Body of pancreas (tissue), 4 donors: ENCODE results near the gene C6orf15. TPM values are rescaled to one million over a fixed set of nuclear protein-coding genes. Genes with fewer than 3 reads are reported as not detected.

Experiments used
- ATAC-seq: fragments of 150-250 bp; one replicate; pipeline ENCODE4 v1.9.1; 2016
- DNase-seq, 4 donors: peaks; one replicate each; pipeline ENCODE4 v3.0.0-alpha.2; 2019
- H3K27ac ChIP-seq, 4 donors: fragments of 200-600 bp; sonication (generic); 1 replicate in 3 of 4; 2 replicates in 1 of 4; pipeline versions ENCODE4 v1.5.1 to v1.6.1; 2016 to 2019; ENCODE audit warnings: mild to moderate bottlenecking in 1 of 4, mixed read lengths in 1 of 4, moderate library complexity in 1 of 4
- H3K27me3 ChIP-seq, 2 donors: fragments of 200-600 bp; sonication (generic); one replicate each; pipeline ENCODE4 v1.6.0; 2016; ENCODE audit warnings: mild to moderate bottlenecking in 1 of 2
- H3K36me3 ChIP-seq, 2 donors: fragments of 200-600 bp; sonication (generic); replicated peaks in 1 of 2; 2 replicates each; pipeline ENCODE4 v1.5.1; 2016; ENCODE audit warnings: low read depth in 2 of 2; ENCODE audit not compliant: insufficient read depth in 1 of 2
- H3K4me1 ChIP-seq: fragments of 200-600 bp; sonication (generic); one replicate; pipeline ENCODE4 v1.6.0; 2016
- H3K4me3 ChIP-seq, 2 donors: fragments of 200-600 bp; sonication (generic); 1 replicate in 1 of 2; 2 replicates in 1 of 2; pipeline ENCODE4 v1.5.1; 2016 to 2019
- H3K9me3 ChIP-seq, 3 donors: fragments of 200-600 bp; sonication (generic); 1 replicate in 2 of 3; 2 replicates in 1 of 3; pipeline ENCODE4 v1.5.1; 2016
- POLR2A ChIP-seq, 3 donors: fragments of 450-650 bp; IDR thresholded peaks; one replicate each; pipeline ENCODE4 v1.6.1; 2016; ENCODE audit warnings: antibody characterized with exemption in 3 of 3, mild to moderate bottlenecking in 2 of 3
- WGBS, 2 donors: methylation state at CpG; one replicate each; pipeline ENCODE4 v1.1.5; 2017; 5-methylcytosine and 5-hydroxymethylcytosine counted together
- intact Hi-C: fragments of 100-400 bp; cut with DNase I; formaldehyde crosslinking; loops from one replicate; pipeline ENCODE4 v1.15.1; 2023
- total RNA-seq, 2 donors: library from RNA; depleted of rRNA; stranded (reverse); fragments of >200 nt; gene quantifications; one replicate each; pipeline ENCODE4 v1.1.0, GENCODE V29; 2016
- TF ChIP-seq, protein P1 (sequence below), 7 experiments: fragments of 450-650 bp in 4 of 7; fragments of 200-600 bp in 3 of 7; sonication (generic) in 3 of 7; IDR thresholded peaks; one replicate each; pipeline ENCODE4 v1.5.1; 2016 to 2019; ENCODE audit warnings: antibody characterized with exemption in 7 of 7

The C6orf15 gene
- total RNA-seq, 2 donors from 2014 or later: not detected

GRCh38 chr6:31114541-31114878, 2.1 kb upstream of the C6orf15 start, which contains the start of gene PSORS1C1:
TSS of gene PSORS1C1 (plus strand) at chr6:31114800. CDS start at chr6:31129633, 14,833 bp downstream.
- Histone ChIP-seq H3K27me3 (no peaks in the 10 kb centered on the region), H3K4me3 (no peak within 1 kb of the TSS), H3K36me3 (no peaks in the 10 kb centered on the region), H3K4me1 (peaks cover 4% of the 10 kb centered on the region), H3K9me3 (no peaks in the 10 kb centered on the region), H3K27ac (peak within 1 kb of the TSS in 2 of 4 donors; percentile 39 to 55)
- 23 to 29% methylated on average over 3 of the region's 3 CpGs for WGBS, 2 donors
- ATAC-seq: peak; percentile 79
- DNase-seq: peak; percentile 39 to 91 (median 66)
- TF ChIP-seq, protein P1, sequence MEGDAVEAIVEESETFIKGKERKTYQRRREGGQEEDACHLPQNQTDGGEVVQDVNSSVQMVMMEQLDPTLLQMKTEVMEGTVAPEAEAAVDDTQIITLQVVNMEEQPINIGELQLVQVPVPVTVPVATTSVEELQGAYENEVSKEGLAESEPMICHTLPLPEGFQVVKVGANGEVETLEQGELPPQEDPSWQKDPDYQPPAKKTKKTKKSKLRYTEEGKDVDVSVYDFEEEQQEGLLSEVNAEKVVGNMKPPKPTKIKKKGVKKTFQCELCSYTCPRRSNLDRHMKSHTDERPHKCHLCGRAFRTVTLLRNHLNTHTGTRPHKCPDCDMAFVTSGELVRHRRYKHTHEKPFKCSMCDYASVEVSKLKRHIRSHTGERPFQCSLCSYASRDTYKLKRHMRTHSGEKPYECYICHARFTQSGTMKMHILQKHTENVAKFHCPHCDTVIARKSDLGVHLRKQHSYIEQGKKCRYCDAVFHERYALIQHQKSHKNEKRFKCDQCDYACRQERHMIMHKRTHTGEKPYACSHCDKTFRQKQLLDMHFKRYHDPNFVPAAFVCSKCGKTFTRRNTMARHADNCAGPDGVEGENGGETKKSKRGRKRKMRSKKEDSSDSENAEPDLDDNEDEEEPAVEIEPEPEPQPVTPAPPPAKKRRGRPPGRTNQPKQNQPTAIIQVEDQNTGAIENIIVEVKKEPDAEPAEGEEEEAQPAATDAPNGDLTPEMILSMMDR (IDR thresholded peaks at IDR 0.05): no peak
- TF ChIP-seq POLR2A (IDR thresholded peaks at IDR 0.05): no peak
- intact Hi-C loops: no loop called here

DNA sequence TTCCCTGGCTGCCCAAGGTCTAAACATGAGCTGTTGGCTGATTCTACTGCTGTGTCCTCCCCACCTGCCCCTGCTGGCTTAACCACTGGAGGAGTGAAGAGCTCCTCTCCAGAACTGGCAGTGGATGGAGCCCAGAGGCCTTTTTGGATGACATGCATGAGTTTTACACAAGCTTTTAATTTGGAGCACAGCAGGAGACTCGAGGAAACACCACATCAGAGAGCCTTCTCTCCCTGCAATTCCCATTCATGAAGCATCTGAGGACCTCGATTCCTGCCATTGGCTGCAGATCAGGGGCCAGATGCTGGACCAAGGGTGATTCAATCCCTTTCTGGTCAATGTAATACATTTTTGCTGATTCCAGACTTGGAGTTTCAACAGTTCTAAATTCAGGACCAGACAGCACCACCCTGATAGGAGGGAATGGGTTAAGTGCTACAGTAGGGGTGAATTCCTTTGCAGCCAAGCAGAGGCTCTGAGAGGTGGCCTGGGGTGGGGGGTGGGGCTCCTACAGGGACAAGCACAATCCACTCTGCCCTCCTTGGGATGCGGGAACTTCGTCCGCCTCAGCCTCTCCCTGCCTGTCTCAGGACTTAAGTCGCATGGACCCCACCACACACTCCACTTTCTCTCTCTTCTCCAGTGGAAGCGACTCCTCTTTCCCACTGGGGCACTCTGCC, 1.6 kb upstream of the C6orf15 start:
- TF ChIP-seq, protein P1 (IDR thresholded peaks at IDR 0.05): no peak
- TF ChIP-seq POLR2A (IDR thresholded peaks at IDR 0.05): no peak
- Histone ChIP-seq H3K9me3 (no peaks in the 10 kb centered on the region), H3K4me1 (peaks cover 4% of the 10 kb centered on the region), H3K27me3 (no peaks in the 10 kb centered on the region), H3K4me3 (no peak overlapping the region), H3K27ac (peak overlapping the region in 1 of 4 donors; percentile 39), H3K36me3 (no peaks in the 10 kb centered on the region)
- 79 to 83% methylated on average over 5 to 7 of the region's 7 CpGs for WGBS, 2 donors
- intact Hi-C loops: no loop called here
- DNase-seq: no peak
- peak; percentile 4 for ATAC-seq

DNA sequence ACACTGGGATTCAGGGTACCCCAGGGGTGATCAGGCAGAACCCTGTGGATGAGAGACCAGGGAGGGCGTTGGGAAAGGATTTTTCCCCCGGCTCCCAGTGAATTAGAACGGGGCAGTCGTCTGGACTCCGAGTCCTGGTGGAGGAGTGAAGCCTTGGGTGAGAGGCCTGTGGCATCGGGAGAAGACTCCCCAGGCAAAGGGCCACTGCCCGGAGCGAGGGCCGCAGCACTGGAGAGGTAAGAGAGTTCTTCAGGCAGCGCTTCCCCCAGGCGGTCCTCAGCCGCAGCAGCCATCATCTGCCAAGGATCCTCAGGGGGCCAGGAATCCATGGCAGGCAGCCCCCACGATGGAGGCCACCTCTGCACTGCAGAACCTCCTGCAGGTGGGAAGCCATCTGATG, 663 bp downstream of the C6orf15 start:
- Histone ChIP-seq H3K27ac (no peak overlapping the region), H3K27me3 (no peaks in the 10 kb centered on the region), H3K4me3 (no peak overlapping the region), H3K36me3 (no peaks in the 10 kb centered on the region), H3K9me3 (no peaks in the 10 kb centered on the region), H3K4me1 (peaks cover 4% of the 10 kb centered on the region)
- intact Hi-C loops: no loop called here
- ATAC-seq (no peak), DNase-seq (no peak)
- 69 to 78% methylated on average over 9 to 13 of the region's 13 CpGs for WGBS, 2 donors
- TF ChIP-seq, protein P1 (IDR thresholded peaks at IDR 0.05): no peak
- TF ChIP-seq POLR2A (IDR thresholded peaks at IDR 0.05): no peak

GRCh38 chr6:31110825-31111582, 1.4 kb downstream of the C6orf15 start:
- intact Hi-C loops: no loop called here
- no peak for ATAC-seq
- H3K27ac ChIP-seq: no peak overlapping the region
- H3K4me1 ChIP-seq: peaks cover 4% of the 10 kb centered on the region
- no peak for DNase-seq
- H3K9me3 ChIP-seq: no peaks in the 10 kb centered on the region
- H3K36me3 ChIP-seq: no peaks in the 10 kb centered on the region
- no peaks in the 10 kb centered on the region for H3K27me3 ChIP-seq
- no peak overlapping the region for H3K4me3 ChIP-seq
- TF ChIP-seq, protein P1 (IDR thresholded peaks at IDR 0.05): no peak
- 65 to 69% methylated on average over 11 of the region's 11 CpGs for WGBS, 2 donors
